ENCODE data around the gene SMIM9.
"Not testable (repeated sequence)": the region's sequence is repeated elsewhere in the genome, so short reads cannot be mapped to it uniquely, and the experiment has no call there.

SMIM9 gene

GRCh38 chrX:154827194-154828015 lies 7.1 kb downstream of the SMIM9 start:
- H3K36me3 ChIP-seq (ENCODE audit: insufficient read depth, low read length): no peaks in the 10 kb centered on the region
- H3K4me3 ChIP-seq (ENCODE audit: low read depth in 1 of 2, low read length in 2 of 2): no peak overlapping the region
- no peak overlapping the region for H3K9ac ChIP-seq (ENCODE audit: low read length)
- H3K4me1 ChIP-seq (ENCODE audit: insufficient read depth, low read length): no peaks in the 10 kb centered on the region
- H3K27me3 ChIP-seq (ENCODE audit: control insufficient read depth in 1 of 2, insufficient read depth in 2 of 2, low read length in 2 of 2): no peaks in the 10 kb centered on the region
- no peak overlapping the region for H3K27ac ChIP-seq (ENCODE audit: low read depth, low read length)
- no peaks in the 10 kb centered on the region for H3K9me3 ChIP-seq (ENCODE audit: low read length)

GRCh38 chrX:154825586-154825985 lies 8.9 kb downstream of the SMIM9 start:
- not testable (repeated sequence) for H3K9me3 ChIP-seq (ENCODE audit: low read length); H3K27me3 ChIP-seq (ENCODE audit: control insufficient read depth in 1 of 2, insufficient read depth in 2 of 2, low read length in 2 of 2)

GRCh38 chrX:154824638-154825037 lies 9.8 kb downstream of the SMIM9 start:
- Histone ChIP-seq H3K9me3 (ENCODE audit: low read length) (no peaks in the 10 kb centered on the region), H3K9ac (ENCODE audit: low read length) (no peak overlapping the region), H3K36me3 (ENCODE audit: insufficient read depth, low read length) (no peaks in the 10 kb centered on the region), H3K4me1 (ENCODE audit: insufficient read depth, low read length) (no peaks in the 10 kb centered on the region), H3K4me3 (ENCODE audit: low read depth in 1 of 2, low read length in 2 of 2) (no peak overlapping the region), H3K27me3 (ENCODE audit: control insufficient read depth in 1 of 2, insufficient read depth in 2 of 2, low read length in 2 of 2) (no peaks in the 10 kb centered on the region), H3K27ac (ENCODE audit: low read depth, low read length) (no peak overlapping the region)

More at GRCh38 chrX:154825586-154825985, 8.9 kb downstream of the SMIM9 start:
- not testable (repeated sequence) for H3K36me3 ChIP-seq (ENCODE audit: insufficient read depth, low read length); H3K9ac ChIP-seq (ENCODE audit: low read length); H3K4me3 ChIP-seq (ENCODE audit: low read depth in 1 of 2, low read length in 2 of 2); H3K4me1 ChIP-seq (ENCODE audit: insufficient read depth, low read length); H3K27ac ChIP-seq (ENCODE audit: low read depth, low read length)

- Histone ChIP-seq H3K9me3 (ENCODE audit: low read length) (no peaks in the 10 kb centered on the region), H3K4me1 (ENCODE audit: insufficient read depth, low read length) (no peaks in the 10 kb centered on the region), H3K27me3 (ENCODE audit: control insufficient read depth in 1 of 2, insufficient read depth in 2 of 2, low read length in 2 of 2) (no peaks in the 10 kb centered on the region), H3K27ac (ENCODE audit: low read depth, low read length) (no peak overlapping the region), H3K9ac (ENCODE audit: low read length) (no peak overlapping the region), H3K4me3 (ENCODE audit: low read depth in 1 of 2, low read length in 2 of 2) (no peak overlapping the region), H3K36me3 (ENCODE audit: insufficient read depth, low read length) (no peaks in the 10 kb centered on the region)
Observed at GRCh38 chrX:154822029-154822428, 12.4 kb downstream of the SMIM9 start.

DNA sequence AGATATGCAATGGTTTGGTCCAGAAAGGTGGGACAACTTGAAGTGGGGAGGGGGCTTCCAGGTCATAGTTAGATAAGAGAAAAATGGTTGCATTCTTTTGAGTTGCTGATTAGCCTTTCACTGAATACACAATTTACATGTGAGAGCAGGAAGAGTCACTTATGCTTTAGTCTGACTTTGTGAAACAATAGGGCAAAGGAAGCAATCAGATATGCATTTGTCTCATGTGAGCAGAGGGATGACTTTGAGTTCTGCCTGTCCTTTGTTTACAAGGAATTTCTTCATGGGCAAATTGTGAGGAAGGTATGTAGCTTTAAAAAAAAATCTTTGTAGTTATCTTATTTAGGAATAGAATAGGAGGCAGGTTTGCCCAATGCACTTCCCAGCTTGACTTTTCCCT lies 12.9 kb downstream of the SMIM9 start:
- Histone ChIP-seq H3K4me3 (ENCODE audit: low read depth in 1 of 2, low read length in 2 of 2) (no peak overlapping the region), H3K27me3 (ENCODE audit: control insufficient read depth in 1 of 2, insufficient read depth in 2 of 2, low read length in 2 of 2) (no peaks in the 10 kb centered on the region)

GRCh38 chrX:154819771-154820341 lies 14.6 kb downstream of the SMIM9 start:
- Histone ChIP-seq H3K9ac (ENCODE audit: low read length) (no peak overlapping the region), H3K4me1 (ENCODE audit: insufficient read depth, low read length) (no peaks in the 10 kb centered on the region)

More for the DNA sequence above, 12.9 kb downstream of the SMIM9 start:
- Histone ChIP-seq H3K27ac (ENCODE audit: low read depth, low read length) (no peak overlapping the region), H3K9ac (ENCODE audit: low read length) (no peak overlapping the region), H3K9me3 (ENCODE audit: low read length) (no peaks in the 10 kb centered on the region), H3K4me1 (ENCODE audit: insufficient read depth, low read length) (no peaks in the 10 kb centered on the region), H3K36me3 (ENCODE audit: insufficient read depth, low read length) (no peaks in the 10 kb centered on the region)

GRCh38 chrX:154818916-154819770 lies 15.3 kb downstream of the SMIM9 start:
- Histone ChIP-seq H3K27me3 (ENCODE audit: control insufficient read depth in 1 of 2, insufficient read depth in 2 of 2, low read length in 2 of 2) (no peaks in the 10 kb centered on the region), H3K9ac (ENCODE audit: low read length) (no peak overlapping the region), H3K4me3 (ENCODE audit: low read depth in 1 of 2, low read length in 2 of 2) (no peak overlapping the region), H3K4me1 (ENCODE audit: insufficient read depth, low read length) (no peaks in the 10 kb centered on the region), H3K9me3 (ENCODE audit: low read length) (no peaks in the 10 kb centered on the region), H3K27ac (ENCODE audit: low read depth, low read length) (no peak overlapping the region), H3K36me3 (ENCODE audit: insufficient read depth, low read length) (no peaks in the 10 kb centered on the region)

More at GRCh38 chrX:154819771-154820341, 14.6 kb downstream of the SMIM9 start:
- Histone ChIP-seq H3K36me3 (ENCODE audit: insufficient read depth, low read length) (no peaks in the 10 kb centered on the region), H3K9me3 (ENCODE audit: low read length) (no peaks in the 10 kb centered on the region), H3K4me3 (ENCODE audit: low read depth in 1 of 2, low read length in 2 of 2) (no peak overlapping the region), H3K27me3 (ENCODE audit: control insufficient read depth in 1 of 2, insufficient read depth in 2 of 2, low read length in 2 of 2) (no peaks in the 10 kb centered on the region), H3K27ac (ENCODE audit: low read depth, low read length) (no peak overlapping the region)

DNA sequence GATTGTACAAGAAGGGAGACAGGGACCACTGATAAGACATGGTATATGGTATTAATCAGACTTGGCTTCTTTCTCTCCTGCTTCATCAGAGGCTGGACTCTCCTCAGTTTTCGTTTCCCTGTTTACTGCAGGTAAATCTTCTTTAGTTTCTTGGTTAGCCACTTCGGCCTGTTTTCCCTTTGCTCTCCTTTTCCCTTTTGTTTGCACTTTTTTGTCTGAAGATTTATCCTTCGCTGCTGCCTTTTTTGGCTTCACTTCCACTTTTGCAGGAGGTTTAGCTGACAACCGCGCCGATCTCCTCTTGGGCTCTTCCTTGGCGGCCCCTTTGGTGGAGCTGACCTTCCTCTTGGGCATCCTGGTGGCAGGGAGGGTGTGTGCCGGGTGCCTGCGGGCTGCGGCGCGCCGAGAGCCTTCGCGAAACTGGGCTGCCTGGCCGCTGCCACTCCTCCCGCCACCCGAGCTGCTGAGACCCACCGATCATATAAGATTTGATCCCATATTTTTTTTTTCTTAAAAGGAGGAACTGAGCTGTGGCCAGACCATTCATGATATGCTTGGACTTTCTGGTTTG lies 17.3 kb downstream of the SMIM9 start:
- not testable (repeated sequence) for H3K36me3 ChIP-seq (ENCODE audit: insufficient read depth, low read length); H3K4me3 ChIP-seq (ENCODE audit: low read depth in 1 of 2, low read length in 2 of 2); H3K27ac ChIP-seq (ENCODE audit: low read depth, low read length); H3K27me3 ChIP-seq (ENCODE audit: control insufficient read depth in 1 of 2, insufficient read depth in 2 of 2, low read length in 2 of 2); H3K9me3 ChIP-seq (ENCODE audit: low read length); H3K9ac ChIP-seq (ENCODE audit: low read length); H3K4me1 ChIP-seq (ENCODE audit: insufficient read depth, low read length)

- H3K9ac ChIP-seq (ENCODE audit: low read length); H3K27me3 ChIP-seq (ENCODE audit: control insufficient read depth in 1 of 2, insufficient read depth in 2 of 2, low read length in 2 of 2); H3K4me1 ChIP-seq (ENCODE audit: insufficient read depth, low read length); H3K9me3 ChIP-seq (ENCODE audit: low read length); H3K4me3 ChIP-seq (ENCODE audit: low read depth in 1 of 2, low read length in 2 of 2); H3K36me3 ChIP-seq (ENCODE audit: insufficient read depth, low read length); H3K27ac ChIP-seq (ENCODE audit: low read depth, low read length): not testable (repeated sequence)
Observed at GRCh38 chrX:154816326-154816898, 18.1 kb downstream of the SMIM9 start.

DNA sequence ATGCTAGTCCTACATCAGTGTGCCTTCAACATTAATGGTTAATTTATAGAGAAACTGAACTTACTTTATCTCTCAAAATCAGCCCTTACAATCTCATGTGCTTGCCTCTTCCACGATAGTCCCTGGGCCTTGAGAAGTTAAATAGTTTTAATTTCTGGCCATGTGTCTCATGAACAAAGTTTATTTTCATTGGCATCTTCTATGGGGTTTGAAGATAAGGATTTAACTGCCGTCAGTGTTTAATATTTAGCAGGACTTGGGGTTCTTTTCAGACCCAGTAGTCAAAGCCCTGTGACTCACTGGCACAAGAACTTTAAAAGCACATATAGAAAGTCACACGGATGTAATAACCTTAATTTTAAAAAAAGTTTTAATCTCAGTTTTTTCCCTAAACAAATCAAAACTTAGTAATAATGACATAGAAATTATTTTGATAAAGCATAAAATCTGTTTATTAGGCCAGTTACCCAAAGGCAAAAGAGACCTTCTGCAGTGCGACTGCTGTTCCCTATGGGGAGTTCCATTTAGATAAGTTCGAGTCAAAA lies 19.1 kb downstream of the SMIM9 start:
- Histone ChIP-seq H3K36me3 (ENCODE audit: insufficient read depth, low read length) (no peaks in the 10 kb centered on the region), H3K4me3 (ENCODE audit: low read depth in 1 of 2, low read length in 2 of 2) (no peak overlapping the region), H3K4me1 (ENCODE audit: insufficient read depth, low read length) (no peaks in the 10 kb centered on the region), H3K9me3 (ENCODE audit: low read length) (no peaks in the 10 kb centered on the region), H3K27me3 (ENCODE audit: control insufficient read depth in 1 of 2, insufficient read depth in 2 of 2, low read length in 2 of 2) (no peaks in the 10 kb centered on the region), H3K27ac (ENCODE audit: low read depth, low read length) (no peak overlapping the region), H3K9ac (ENCODE audit: low read length) (no peak overlapping the region)

- no peaks in the 10 kb centered on the region for H3K4me1 ChIP-seq (ENCODE audit: insufficient read depth, low read length)
- H3K27me3 ChIP-seq (ENCODE audit: control insufficient read depth in 1 of 2, insufficient read depth in 2 of 2, low read length in 2 of 2): no peaks in the 10 kb centered on the region
Observed at GRCh38 chrX:154813801-154814200, 20.7 kb downstream of the SMIM9 start.

More at GRCh38 chrX:154813801-154814200, 20.7 kb downstream of the SMIM9 start:
- H3K9ac ChIP-seq (ENCODE audit: low read length): no peak overlapping the region
- H3K27ac ChIP-seq (ENCODE audit: low read depth, low read length): no peak overlapping the region
- no peak overlapping the region for H3K4me3 ChIP-seq (ENCODE audit: low read depth in 1 of 2, low read length in 2 of 2)
- no peaks in the 10 kb centered on the region for H3K9me3 ChIP-seq (ENCODE audit: low read length)
- H3K36me3 ChIP-seq (ENCODE audit: insufficient read depth, low read length): no peaks in the 10 kb centered on the region
